CD4-positive, alpha-beta T cell treated with Interleukin-15 for 1 hour (primary cell): ENCODE results near the gene PRIMA1.

ENCODE experiments used
- DNase-seq: peaks from one replicate; pipeline ENCODE4 v3.0.0-alpha.2; 2020

The PRIMA1 gene

DNA sequence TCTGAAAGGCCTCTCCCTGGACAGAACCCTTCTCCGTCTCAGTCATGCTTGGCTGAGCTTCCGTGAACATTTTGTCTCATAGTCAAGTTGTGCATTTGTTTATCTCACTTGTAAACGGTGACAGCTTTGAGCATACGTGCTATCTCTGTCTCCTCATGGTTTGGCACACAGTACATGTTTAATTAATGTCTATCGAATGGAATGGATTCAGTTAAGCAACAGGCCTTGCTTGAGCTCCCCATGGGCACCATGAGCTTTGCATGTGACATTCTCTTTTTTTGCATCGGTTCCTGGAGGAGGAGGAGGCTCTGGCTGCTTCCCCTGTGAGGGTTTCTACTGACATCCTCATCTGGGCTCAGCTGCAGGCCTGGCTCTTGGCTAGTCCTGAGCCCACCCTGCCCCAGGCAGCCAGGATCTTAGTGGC is 80.0 kb downstream of the PRIMA1 start:
- no peak for DNase-seq

DNA sequence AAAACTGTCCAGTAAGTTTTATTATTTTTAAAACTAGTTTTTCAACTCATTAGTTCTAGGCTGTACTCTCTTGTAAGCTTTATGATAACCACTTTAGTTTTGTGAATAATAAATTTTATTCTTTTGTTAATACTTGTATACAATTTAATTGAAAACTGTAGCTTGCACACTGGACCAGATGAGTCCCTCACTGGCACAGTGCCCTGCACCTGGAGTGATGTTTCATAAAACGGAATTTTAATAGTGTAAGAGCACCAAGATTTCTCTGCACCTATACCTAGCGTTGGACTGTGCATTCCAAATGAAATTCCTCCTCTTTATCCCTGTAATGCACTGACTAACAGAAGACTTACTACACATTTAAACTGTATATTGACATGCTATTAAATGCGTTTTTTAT is 80.8 kb downstream of the PRIMA1 start:
- DNase-seq, result no peak

GRCh38 chr14:93706360-93706955 is 81.8 kb downstream of the PRIMA1 start:
- no peak for DNase-seq

DNA sequence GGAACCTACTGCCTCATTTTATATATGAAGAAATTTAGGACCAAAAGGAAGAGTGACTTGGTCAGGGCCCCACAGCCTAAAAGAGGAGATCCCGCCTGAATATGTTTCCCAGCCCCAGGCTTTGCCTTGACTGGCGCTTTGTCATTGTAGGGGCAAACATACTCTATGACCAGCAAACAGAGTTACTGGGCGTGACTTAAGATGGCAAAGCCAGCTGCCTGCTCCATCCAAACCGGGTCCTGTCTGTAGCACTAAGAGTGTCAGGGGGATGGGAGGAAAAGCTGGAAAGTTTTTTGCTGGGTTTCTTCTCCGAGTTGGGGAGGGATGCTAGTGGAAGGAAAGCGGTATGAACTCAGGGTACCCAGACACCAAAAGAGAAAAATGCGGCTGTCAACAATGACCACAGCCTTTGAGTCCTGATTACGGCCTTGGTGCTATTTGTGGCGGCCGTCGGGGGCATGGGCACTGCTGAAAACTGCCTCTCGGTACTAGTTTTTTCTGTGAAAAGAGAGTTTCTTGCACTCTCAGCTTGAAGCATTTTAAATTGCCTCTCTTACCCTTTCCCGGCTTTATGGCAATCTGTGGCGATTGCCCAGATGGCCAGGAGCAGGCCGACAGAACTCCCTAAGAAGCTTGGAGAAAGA is 82.7 kb downstream of the PRIMA1 start:
- no peak for DNase-seq

DNA sequence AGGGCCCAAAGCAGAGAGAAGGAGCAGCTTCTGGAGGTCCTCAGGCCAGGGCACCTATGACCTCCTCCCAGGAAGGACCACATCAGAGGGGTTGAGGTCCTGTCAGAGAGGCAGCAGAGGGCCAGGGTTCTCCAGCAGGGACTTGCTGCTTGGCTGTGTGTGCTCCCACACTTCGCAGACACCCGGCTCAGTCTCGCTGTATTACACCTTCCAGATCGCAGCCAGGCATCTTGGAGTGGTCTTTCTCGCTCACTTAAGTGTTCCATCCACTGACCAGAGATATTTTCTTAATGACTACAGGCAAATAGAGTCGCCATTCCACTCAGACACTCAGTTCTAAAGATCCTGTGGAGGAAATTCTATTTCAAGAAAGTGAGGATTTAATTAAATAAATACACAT is 84.3 kb downstream of the PRIMA1 start:
- DNase-seq, result no peak

- no peak for DNase-seq
Observed at GRCh38 chr14:93702946-93703345, 85.3 kb downstream of the PRIMA1 start.

DNA sequence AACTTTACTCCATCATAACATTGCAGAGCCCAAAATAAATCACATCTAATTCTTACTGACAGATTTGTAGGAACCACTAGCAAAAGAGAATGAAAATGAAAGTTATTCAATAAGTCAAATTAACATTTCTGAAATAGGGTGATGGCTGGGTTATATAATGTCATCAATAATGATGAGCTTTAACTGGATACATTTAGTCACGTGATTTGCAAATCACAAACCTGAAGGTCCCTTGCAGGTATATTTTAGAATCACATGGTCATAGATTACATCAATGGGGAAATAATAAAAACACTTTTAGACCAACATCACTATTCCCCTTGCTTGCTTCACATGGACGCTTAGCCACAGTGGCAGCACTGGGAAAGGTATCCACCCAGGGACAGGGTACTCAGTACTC is 86.7 kb downstream of the PRIMA1 start:
- DNase-seq, result no peak

GRCh38 chr14:93700928-93701327 is 87.4 kb downstream of the PRIMA1 start:
- DNase-seq, result no peak

- DNase-seq, result no peak
Observed at GRCh38 chr14:93693914-93694313, 94.4 kb downstream of the PRIMA1 start.

- DNase-seq, result no peak
Observed at GRCh38 chr14:93691042-93691780, 97.1 kb downstream of the PRIMA1 start.

GRCh38 chr14:93690146-93690545 is 98.1 kb downstream of the PRIMA1 start:
- no peak for DNase-seq

DNA sequence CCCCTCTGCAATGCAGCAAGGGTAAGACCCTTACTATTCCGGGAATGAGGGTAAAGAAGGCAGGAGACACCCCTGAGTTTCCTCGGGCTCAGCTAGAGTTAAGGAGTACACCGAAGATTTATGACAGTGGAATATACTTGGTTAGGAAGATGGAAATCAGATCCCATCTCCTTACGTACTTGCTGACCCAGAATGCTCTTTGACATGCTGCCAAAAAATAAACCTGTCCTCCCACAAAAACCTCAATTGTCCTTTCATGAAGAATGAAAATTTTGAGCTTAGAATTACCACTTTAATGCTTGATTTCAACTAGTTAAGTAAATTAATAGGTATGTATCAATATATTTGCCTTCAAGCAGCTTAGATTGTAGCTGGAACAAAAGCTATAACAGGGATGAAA is 99.5 kb downstream of the PRIMA1 start:
- DNase-seq, result no peak

DNA sequence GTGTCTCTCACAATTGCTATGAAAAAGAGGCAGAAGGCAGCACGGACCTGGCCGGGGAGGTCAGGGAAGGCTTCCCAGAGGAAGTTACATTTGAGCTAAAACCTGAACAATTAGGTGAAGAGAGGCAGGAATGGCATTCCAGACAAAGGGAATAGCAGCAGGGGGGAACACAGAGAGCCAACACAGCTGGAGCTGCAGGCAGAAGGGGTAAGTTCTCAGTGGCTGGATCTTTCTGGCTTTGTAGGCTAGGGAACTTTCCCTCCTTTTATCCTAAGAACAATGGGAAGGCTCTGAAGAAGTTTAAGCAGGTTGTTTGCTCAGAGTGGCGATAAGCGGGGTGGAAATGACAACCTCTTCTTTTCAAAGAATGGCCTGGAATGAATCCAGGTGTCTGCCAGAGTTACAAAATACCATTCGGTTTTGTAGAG is 100.0 kb downstream of the PRIMA1 start:
- no peak for DNase-seq

- no peak for DNase-seq
Observed at GRCh38 chr14:93686268-93686667, 102.0 kb downstream of the PRIMA1 start.

DNA sequence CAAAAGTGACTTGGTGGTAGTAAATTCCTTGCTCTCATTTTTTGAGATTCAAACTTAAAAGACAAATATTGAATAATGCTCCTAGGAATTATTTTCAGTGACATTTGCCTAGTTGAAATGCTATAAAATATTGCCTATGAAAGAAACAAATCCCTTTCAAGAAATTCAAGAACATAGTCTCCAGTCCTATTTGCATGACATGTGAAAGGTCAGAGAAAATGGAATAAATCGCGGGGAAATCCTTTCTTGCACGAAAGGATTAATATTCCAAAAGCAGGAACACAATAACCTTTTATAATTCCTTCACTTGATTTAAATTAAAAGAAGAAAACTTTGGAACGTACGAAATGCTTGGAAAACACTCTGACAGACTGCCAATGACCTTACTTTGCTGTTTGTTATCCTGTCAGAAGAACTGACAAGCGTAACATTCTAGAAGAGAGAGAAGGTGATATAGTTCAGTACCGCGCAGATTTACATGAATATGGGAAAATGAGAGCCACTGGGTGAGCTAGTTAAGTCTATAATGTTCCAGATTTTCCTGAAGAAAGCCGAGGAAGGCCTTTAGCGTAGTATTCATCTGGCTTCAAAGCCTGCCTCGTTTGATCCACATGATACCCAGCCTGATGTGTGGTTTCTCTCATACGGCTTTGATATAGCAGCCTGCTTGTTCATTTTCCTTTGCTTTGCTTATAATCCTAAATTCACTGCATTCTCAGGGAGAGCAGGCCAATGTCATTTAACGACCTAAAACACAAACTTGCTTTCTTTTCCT is 103.0 kb downstream of the PRIMA1 start:
- no peak for DNase-seq

DNA sequence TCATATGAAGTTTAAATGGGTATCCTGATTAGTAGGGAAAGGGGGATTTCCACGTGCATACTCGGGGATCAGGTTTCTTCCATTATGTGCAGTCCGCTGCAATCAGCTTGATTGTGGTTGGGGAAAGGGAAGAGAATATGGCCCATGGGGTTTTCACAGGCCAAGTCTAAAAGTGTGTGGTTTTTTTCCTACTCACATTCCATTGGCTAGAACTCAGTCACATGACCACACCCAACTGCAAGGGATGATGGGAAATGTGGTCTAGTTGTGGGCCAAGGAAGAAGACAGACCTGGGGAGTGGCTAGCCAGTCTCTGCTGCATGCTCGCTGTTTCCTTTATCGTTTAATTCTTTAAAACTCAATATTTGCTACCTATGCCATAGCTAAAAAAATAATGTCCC is 105.1 kb downstream of the PRIMA1 start:
- DNase-seq, result no peak

GRCh38 chr14:93682459-93682858 is 105.8 kb downstream of the PRIMA1 start:
- DNase-seq, result no peak

DNA sequence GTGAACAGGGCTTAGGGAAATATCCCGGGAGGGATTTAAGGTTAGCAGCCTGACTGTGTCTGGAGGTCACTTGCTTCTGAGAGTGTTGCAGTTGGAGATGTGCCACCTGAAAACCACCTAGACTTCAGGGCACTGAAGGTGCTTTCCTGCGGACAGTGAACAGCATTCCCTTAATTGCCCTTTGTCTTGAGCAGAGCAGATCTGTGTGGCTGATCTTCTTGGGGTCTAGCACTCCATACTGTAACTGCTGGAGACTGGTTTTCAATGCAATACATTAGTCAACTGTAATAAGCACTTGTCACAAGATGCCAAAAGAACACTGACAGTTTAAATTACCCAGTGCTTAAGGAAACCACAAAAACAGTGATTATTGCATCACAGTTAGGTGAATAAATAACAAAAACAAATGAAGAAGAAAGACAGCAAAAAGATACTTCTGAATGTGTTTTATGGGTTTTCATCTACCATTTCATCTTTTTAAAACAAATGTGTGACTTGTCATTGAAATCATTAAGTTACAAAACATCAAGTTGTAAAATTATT is 111.8 kb downstream of the PRIMA1 start:
- no peak for DNase-seq

DNA sequence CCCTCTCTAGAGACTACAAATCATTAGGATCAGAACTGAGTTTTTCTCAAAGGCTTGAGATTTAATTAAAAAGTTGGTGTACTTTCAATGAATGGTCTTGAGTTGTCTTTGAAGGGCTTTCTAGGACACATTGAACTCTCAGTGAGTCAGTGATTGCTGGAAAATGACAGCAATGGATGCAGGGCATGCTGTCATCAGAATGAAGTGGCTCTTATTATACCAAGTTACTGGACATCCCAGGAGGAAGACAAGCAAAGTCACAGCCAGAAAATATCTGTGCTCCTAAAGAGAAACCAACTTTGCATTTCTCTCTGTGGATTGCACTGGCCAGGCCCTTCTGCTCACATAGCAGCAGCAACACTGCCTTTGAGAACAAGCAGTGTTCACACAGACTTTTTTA is 112.6 kb downstream of the PRIMA1 start:
- DNase-seq, result no peak

DNA sequence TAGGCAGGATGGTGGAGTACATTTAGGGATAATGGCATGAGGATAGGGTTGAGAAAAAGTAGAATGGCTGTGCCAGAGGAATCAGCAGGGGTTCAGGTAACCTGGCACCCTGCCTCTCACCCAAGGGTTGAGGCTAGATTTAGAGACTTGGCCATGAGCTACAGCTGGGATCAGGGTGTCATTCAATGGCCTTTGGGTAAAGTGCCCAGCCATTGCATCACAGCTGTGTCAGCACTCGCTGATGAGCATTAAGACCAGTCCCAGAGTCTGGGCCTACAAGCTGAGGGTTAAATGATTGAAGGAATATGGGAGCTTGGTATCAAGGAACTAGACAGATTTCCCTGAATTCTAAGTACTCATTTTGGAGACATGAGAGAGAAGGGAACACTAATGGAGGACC is 113.9 kb downstream of the PRIMA1 start:
- DNase-seq, result no peak

- no peak for DNase-seq
Observed at GRCh38 chr14:93669632-93670031, 118.7 kb downstream of the PRIMA1 start.
